Ishikawa (cell line): ENCODE results near the gene TMEM214.

ENCODE experiments used
- CEBPB ChIP-seq: IDR thresholded peaks from 2 replicates; pipeline ENCODE4 v1.6.1; 2012
- CREB1 ChIP-seq: IDR thresholded peaks from 2 replicates; pipeline ENCODE4 v1.6.1; 2012; ENCODE audit warnings: low read depth
- RAD21 ChIP-seq: IDR thresholded peaks from 2 replicates; pipeline ENCODE4 v1.6.1; 2012; ENCODE audit warnings: low read depth
- REST ChIP-seq: IDR thresholded peaks from 2 replicates; pipeline ENCODE4 v1.6.1; 2012; ENCODE audit warnings: low read depth, mild to moderate bottlenecking
- USF1 ChIP-seq: IDR thresholded peaks from 2 replicates; pipeline ENCODE4 v1.6.1; 2012
- ZBTB7A ChIP-seq: IDR thresholded peaks from 2 replicates; pipeline ENCODE4 v1.6.1; 2012; ENCODE audit warnings: low read depth
- TF ChIP-seq, protein P1 (sequence below): IDR thresholded peaks from 2 replicates; pipeline ENCODE4 v1.6.1; 2012

GRCh38 chr2:27025861-27026851 is 6.6 kb upstream of the TMEM214 start:
- TF ChIP-seq, protein P1, sequence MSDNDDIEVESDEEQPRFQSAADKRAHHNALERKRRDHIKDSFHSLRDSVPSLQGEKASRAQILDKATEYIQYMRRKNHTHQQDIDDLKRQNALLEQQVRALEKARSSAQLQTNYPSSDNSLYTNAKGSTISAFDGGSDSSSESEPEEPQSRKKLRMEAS: no peak
- no peak for TF ChIP-seq USF1
- no peak for TF ChIP-seq REST
- no peak for TF ChIP-seq CREB1
- no peak for TF ChIP-seq CEBPB
- no peak for TF ChIP-seq RAD21
- TF ChIP-seq ZBTB7A: no peak
